Bronchial epithelial cell (primary cell): ENCODE measurements around the gene CBY2. TPM values are rescaled to one million over a fixed set of nuclear protein-coding genes. Genes with fewer than 3 reads are reported as not detected.
"Not testable (repeated sequence)": the region's sequence is repeated elsewhere in the genome, so short reads cannot be mapped to it uniquely, and the experiment has no call there.

ENCODE experiments used
- DNase-seq: peaks from one replicate; pipeline ENCODE4 v3.0.0-alpha.2; 2010; ENCODE audit warnings: low read depth
- FAIRE-seq: peaks from 2 replicates; lab custom pipeline; 2011; peaks lifted over from hg19 to GRCh38; lab: Jason Lieb, UNC
- H3K27me3 ChIP-seq: 2 replicates; pipeline ENCODE4 v1.5.1; 2011; ENCODE audit warnings: low read length; ENCODE audit not compliant: control insufficient read depth, insufficient read depth
- H3K36me3 ChIP-seq: 2 replicates; pipeline ENCODE4 v1.5.1; 2011; ENCODE audit warnings: low read length; ENCODE audit not compliant: control insufficient read depth, insufficient read depth
- H3K4me3 ChIP-seq: 2 replicates; pipeline ENCODE4 v1.5.1; 2011; ENCODE audit warnings: mild to moderate bottlenecking, low read depth, low read length, control low read depth
- CTCF ChIP-seq: IDR thresholded peaks from 2 replicates; pipeline ENCODE4 v1.5.1; 2011; ENCODE audit warnings: mild to moderate bottlenecking, moderate library complexity, low read length, control low read depth, inconsistent platforms; ENCODE audit not compliant: insufficient read depth, severe bottlenecking
- total RNA-seq: library from RNA; depleted of rRNA; stranded (reverse); fragments of >200 nt; gene quantifications from 2 replicates; pipeline ENCODE4 v1.2.1, GENCODE V29; 2014

Gene CBY2
- total RNA-seq, 1 donor from 2014 or later, result not detected

GRCh38 chr13:45751885-45752284 is 49.8 kb downstream of the CBY2 start:
- Histone ChIP-seq H3K36me3 (no peaks in the 10 kb centered on the region), H3K27me3 (peaks cover 2% of the 10 kb centered on the region), H3K4me3 (no peak overlapping the region)
- FAIRE-seq (no peak), DNase-seq (no peak)
- no peak for TF ChIP-seq CTCF

DNA sequence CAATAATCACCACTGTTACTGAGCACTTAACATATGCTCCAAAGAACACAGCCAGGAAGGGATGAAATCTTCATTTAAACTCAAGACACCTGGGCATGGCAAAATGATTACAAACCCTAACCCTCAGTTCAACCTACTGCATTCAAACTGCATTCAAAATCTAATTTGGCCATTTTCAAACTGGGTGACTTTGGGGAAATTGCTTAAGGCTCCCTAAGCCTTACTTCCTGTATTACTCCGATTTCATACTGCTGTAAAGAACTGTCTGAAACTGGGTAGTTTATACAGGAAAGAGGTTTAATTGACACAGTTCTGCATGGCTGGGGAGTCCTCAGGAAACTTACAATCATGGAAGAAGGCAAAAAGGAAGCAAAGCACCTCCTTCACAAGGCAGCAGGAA is 50.4 kb downstream of the CBY2 start:
- DNase-seq (no peak), FAIRE-seq (no peak)
- no peak for TF ChIP-seq CTCF
- H3K36me3 ChIP-seq, result no peaks in the 10 kb centered on the region
- no peak overlapping the region for H3K4me3 ChIP-seq
- H3K27me3 ChIP-seq, result peaks cover 2% of the 10 kb centered on the region

DNA sequence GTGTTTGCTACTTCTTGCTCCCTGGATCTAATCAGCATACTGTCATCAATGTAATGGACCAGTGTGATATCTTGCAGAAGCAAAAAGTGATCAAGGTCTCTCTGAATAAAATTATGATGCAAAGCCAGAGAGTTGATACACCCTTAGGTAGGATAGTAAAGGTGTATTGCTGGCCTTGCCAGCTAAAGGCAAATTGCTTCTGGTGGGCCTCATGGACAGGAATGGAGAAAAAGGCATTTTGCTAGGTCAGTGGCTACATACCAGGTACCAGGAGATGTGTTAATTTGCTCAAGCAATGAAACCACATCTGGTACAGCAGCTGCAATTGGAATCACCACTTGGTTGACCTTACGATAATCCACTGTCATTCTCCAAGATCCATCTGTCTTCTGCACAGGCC is 54.4 kb downstream of the CBY2 start:
- FAIRE-seq, H3K4me3 ChIP-seq, DNase-seq, H3K27me3 ChIP-seq, H3K36me3 ChIP-seq: not testable (repeated sequence)

- H3K4me3 ChIP-seq, FAIRE-seq, H3K27me3 ChIP-seq, H3K36me3 ChIP-seq, DNase-seq: not testable (repeated sequence)
Observed at GRCh38 chr13:45757589-45757988, 55.5 kb downstream of the CBY2 start.

- Histone ChIP-seq H3K27me3 (peaks cover 2% of the 10 kb centered on the region), H3K36me3 (no peaks in the 10 kb centered on the region), H3K4me3 (no peak overlapping the region)
- no peak for TF ChIP-seq CTCF
- DNase-seq (no peak), FAIRE-seq (no peak)
Observed at GRCh38 chr13:45763419-45763818, 61.3 kb downstream of the CBY2 start.

Other genes starting within 250 kb of the CBY2 start
- 42.2 and 47.4 TPM in 2 replicates for gene COG3, start 237.4 kb upstream of the CBY2 start, total RNA-seq
- gene ERICH6B, start 86.6 kb upstream of the CBY2 start, total RNA-seq, result not detected in 2 replicates
- not detected in 2 replicates for gene SIAH3, start 149.4 kb downstream of the CBY2 start, total RNA-seq